Measurements from ENCODE around the gene SLC38A7.

SLC38A7 gene

GRCh38 chr16:58651965-58652348 is 32.6 kb downstream of the SLC38A7 start:
- no peak for TF ChIP-seq CTCF (IDR thresholded peaks at IDR 0.05; ENCODE audit: borderline replicate concordance, control extremely low read depth, extremely low read depth, insufficient read depth, missing control alignments)
- no peak for DNase-seq (ENCODE audit: low spot score)
- in situ Hi-C loops (cut with MboI; ENCODE audit: low sequenced_read_pairs, unreplicated experiment) = loop anchor here (10.0 to 25.0 kb wide), 2 partner anchors 137 to 315 kb away; partner anchors contain the start of gene SETD6

GRCh38 chr16:58649707-58650106 is 34.9 kb downstream of the SLC38A7 start:
- TF ChIP-seq CTCF (IDR thresholded peaks at IDR 0.05; ENCODE audit: borderline replicate concordance, control extremely low read depth, extremely low read depth, insufficient read depth, missing control alignments) = no peak
- in situ Hi-C loops (cut with MboI; ENCODE audit: low sequenced_read_pairs, unreplicated experiment) = loop anchor here (10.0 to 25.0 kb wide), 2 partner anchors 135 to 312 kb away; partner anchors contain the start of gene SETD6

GRCh38 chr16:58647107-58647506 is 37.5 kb downstream of the SLC38A7 start:
- no peak for DNase-seq (ENCODE audit: low spot score)
- in situ Hi-C loops (cut with MboI; ENCODE audit: low sequenced_read_pairs, unreplicated experiment) = no loop called here
- no peak for TF ChIP-seq CTCF (IDR thresholded peaks at IDR 0.05; ENCODE audit: borderline replicate concordance, control extremely low read depth, extremely low read depth, insufficient read depth, missing control alignments)

More at GRCh38 chr16:58649707-58650106, 34.9 kb downstream of the SLC38A7 start:
- DNase-seq (ENCODE audit: low spot score) = no peak

GRCh38 chr16:58644765-58645487 is 39.6 kb downstream of the SLC38A7 start:
- DNase-seq (ENCODE audit: low spot score) = no peak
- no peak for TF ChIP-seq CTCF (IDR thresholded peaks at IDR 0.05; ENCODE audit: borderline replicate concordance, control extremely low read depth, extremely low read depth, insufficient read depth, missing control alignments)
- in situ Hi-C loops (cut with MboI; ENCODE audit: low sequenced_read_pairs, unreplicated experiment) = no loop called here

- DNase-seq (ENCODE audit: low spot score) = no peak
- TF ChIP-seq CTCF (IDR thresholded peaks at IDR 0.05; ENCODE audit: borderline replicate concordance, control extremely low read depth, extremely low read depth, insufficient read depth, missing control alignments) = no peak
- in situ Hi-C loops (cut with MboI; ENCODE audit: low sequenced_read_pairs, unreplicated experiment) = no loop called here
Observed at GRCh38 chr16:58644108-58644507, 40.5 kb downstream of the SLC38A7 start.

GRCh38 chr16:58640949-58641348 is 43.6 kb downstream of the SLC38A7 start:
- no peak for TF ChIP-seq CTCF (IDR thresholded peaks at IDR 0.05; ENCODE audit: borderline replicate concordance, control extremely low read depth, extremely low read depth, insufficient read depth, missing control alignments)
- no peak for DNase-seq (ENCODE audit: low spot score)
- in situ Hi-C loops (cut with MboI; ENCODE audit: low sequenced_read_pairs, unreplicated experiment) = no loop called here
